OCI-LY1 (cell line): ENCODE results near the gene CDH23.

Experiments
- H2AFZ ChIP-seq: fragments of 200-600 bp; sonication (generic), shearing (Covaris generic); 2 replicates; pipeline ENCODE4 v1.6.0; 2014; ENCODE audit warnings: antibody characterized with exemption, mild to moderate bottlenecking, low read length
- H3F3A ChIP-seq: fragments of 200-600 bp; sonication (generic), shearing (Covaris generic); 2 replicates; pipeline ENCODE4 v1.6.0; 2014; ENCODE audit warnings: mild to moderate bottlenecking, antibody characterized with exemption, low read length, moderate library complexity; ENCODE audit not compliant: insufficient read depth
- H3K27ac ChIP-seq: fragments of 200-600 bp; sonication (generic); 2 replicates; pipeline ENCODE4 v1.5.1; 2014; ENCODE audit warnings: low read length, mixed run types, mild to moderate bottlenecking, low read depth; ENCODE audit not compliant: poor library complexity, severe bottlenecking
- H3K27me3 ChIP-seq: fragments of 200-600 bp; sonication (generic); 2 replicates; pipeline ENCODE4 v1.6.0; 2014; ENCODE audit warnings: antibody characterized with exemption, mild to moderate bottlenecking, low read length, moderate library complexity; ENCODE audit not compliant: insufficient read depth
- H3K36me3 ChIP-seq: fragments of 200-600 bp; sonication (generic); 2 replicates; pipeline ENCODE4 v1.6.1; 2014; ENCODE audit warnings: mild to moderate bottlenecking, antibody characterized with exemption, low read length, moderate library complexity, mixed read lengths; ENCODE audit not compliant: insufficient read depth
- H3K4me1 ChIP-seq: fragments of 200-600 bp; sonication (generic); 2 replicates; pipeline ENCODE4 v1.5.1; 2014; ENCODE audit warnings: mild to moderate bottlenecking, low read length, moderate library complexity; ENCODE audit not compliant: insufficient read depth, severe bottlenecking
- H3K4me2 ChIP-seq: fragments of 200-600 bp; sonication (generic), shearing (Covaris generic); 2 replicates; pipeline ENCODE4 v1.6.1; 2014; ENCODE audit warnings: low read length
- H3K4me3 ChIP-seq: fragments of 200-600 bp; sonication (generic); 2 replicates; pipeline ENCODE4 v1.5.1; 2014; ENCODE audit warnings: low read length, low read depth, mild to moderate bottlenecking, mixed read lengths; ENCODE audit not compliant: poor library complexity, severe bottlenecking
- H3K79me2 ChIP-seq: fragments of 200-600 bp; shearing (Covaris generic); 2 replicates; pipeline ENCODE4 v1.6.1; 2016; ENCODE audit warnings: mixed run types, low read length, mixed read lengths; ENCODE audit not compliant: insufficient read depth
- H3K9ac ChIP-seq: fragments of 200-600 bp; sonication (generic), shearing (Covaris generic); 2 replicates; pipeline ENCODE4 v1.6.1; 2014; ENCODE audit warnings: mild to moderate bottlenecking, low read length, mixed read lengths
- H3K9me2 ChIP-seq: fragments of 200-600 bp; sonication (generic), shearing (Covaris generic); 2 replicates; pipeline ENCODE4 v1.6.1; 2014; ENCODE audit warnings: low read depth, mild to moderate bottlenecking, low read length, mixed read lengths
- H3K9me3 ChIP-seq: fragments of 200-600 bp; shearing (Covaris generic); 2 replicates; pipeline ENCODE4 v1.6.1; 2014; ENCODE audit warnings: low read length, mixed read lengths
- H4K20me1 ChIP-seq: fragments of 200-600 bp; sonication (generic), shearing (Covaris generic); 2 replicates; pipeline ENCODE4 v1.6.0; 2016; ENCODE audit warnings: mild to moderate bottlenecking, low read length; ENCODE audit not compliant: insufficient read depth
- CTCF ChIP-seq: fragments of 200-600 bp; sonication (generic), shearing (Covaris generic); IDR thresholded peaks from 2 replicates; pipeline ENCODE4 v1.5.1; 2017; ENCODE audit warnings: mild to moderate bottlenecking, antibody characterized with exemption, low read length, moderate library complexity, mixed read lengths
- EZH2 ChIP-seq: fragments of 200-600 bp; sonication (generic), shearing (Covaris generic); IDR thresholded peaks from 2 replicates; pipeline ENCODE4 v1.8.0; 2017; ENCODE audit warnings: borderline replicate concordance, mixed run types, mild to moderate bottlenecking, antibody characterized with exemption, low read length, moderate library complexity, mixed read lengths

CDH23 gene

GRCh38 chr10:71827852-71828251, 431.1 kb downstream of the CDH23 start:
- H3K79me2 ChIP-seq: no peaks in the 10 kb centered on the region
- no peak overlapping the region for H3K4me2 ChIP-seq
- H3F3A ChIP-seq: no peaks in the 10 kb centered on the region
- no peaks in the 10 kb centered on the region for H3K4me1 ChIP-seq
- H3K27me3 ChIP-seq: no peaks in the 10 kb centered on the region
- no peak overlapping the region for H3K27ac ChIP-seq
- H2AFZ ChIP-seq: no peak overlapping the region
- no peak for TF ChIP-seq EZH2
- no peak for TF ChIP-seq CTCF
- peaks cover 94% of the 10 kb centered on the region for H3K36me3 ChIP-seq
- no peak overlapping the region for H3K9ac ChIP-seq
- H3K4me3 ChIP-seq: no peak overlapping the region
- no peaks in the 10 kb centered on the region for H4K20me1 ChIP-seq
- H3K9me3 ChIP-seq: no peaks in the 10 kb centered on the region
- no peaks in the 10 kb centered on the region for H3K9me2 ChIP-seq

- Histone ChIP-seq H3K4me3 (no peak overlapping the region), H3K9ac (no peak overlapping the region), H3K4me1 (peaks cover 7% of the 10 kb centered on the region), H3K9me3 (no peaks in the 10 kb centered on the region), H2AFZ (no peak overlapping the region), H3K27ac (no peak overlapping the region), H3K9me2 (no peaks in the 10 kb centered on the region), H3K79me2 (peaks cover 3% of the 10 kb centered on the region; the same call in 1 of the 2 replicates), H3K27me3 (no peaks in the 10 kb centered on the region), H3F3A (no peaks in the 10 kb centered on the region), H4K20me1 (no peaks in the 10 kb centered on the region), H3K36me3 (peaks cover 94% of the 10 kb centered on the region), H3K4me2 (no peak overlapping the region)
- TF ChIP-seq EZH2: no peak
- TF ChIP-seq CTCF: no peak
Measured at GRCh38 chr10:71828702-71829101, 432.0 kb downstream of the CDH23 start.

- no peak overlapping the region for H3K4me2 ChIP-seq
- peaks cover 93% of the 10 kb centered on the region for H3K36me3 ChIP-seq
- peaks cover 7% of the 10 kb centered on the region; the same call in 1 of the 2 replicates for H3K79me2 ChIP-seq
- H2AFZ ChIP-seq: no peak overlapping the region
- TF ChIP-seq EZH2: no peak
- no peak for TF ChIP-seq CTCF
- H4K20me1 ChIP-seq: no peaks in the 10 kb centered on the region
- no peaks in the 10 kb centered on the region for H3K9me3 ChIP-seq
- H3K27ac ChIP-seq: no peak overlapping the region
- no peaks in the 10 kb centered on the region for H3F3A ChIP-seq
- H3K9ac ChIP-seq: no peak overlapping the region
- no peak overlapping the region for H3K4me3 ChIP-seq
- H3K4me1 ChIP-seq: peaks cover 10% of the 10 kb centered on the region
- H3K9me2 ChIP-seq: no peaks in the 10 kb centered on the region
- no peaks in the 10 kb centered on the region for H3K27me3 ChIP-seq
Measured at GRCh38 chr10:71829171-71829570, 432.5 kb downstream of the CDH23 start.
